Measurements from ENCODE around the gene ANXA10.
A peak's percentile ranks its signal among the peaks of the same experiment; 100 is the strongest.

ANXA10 gene, protein sequence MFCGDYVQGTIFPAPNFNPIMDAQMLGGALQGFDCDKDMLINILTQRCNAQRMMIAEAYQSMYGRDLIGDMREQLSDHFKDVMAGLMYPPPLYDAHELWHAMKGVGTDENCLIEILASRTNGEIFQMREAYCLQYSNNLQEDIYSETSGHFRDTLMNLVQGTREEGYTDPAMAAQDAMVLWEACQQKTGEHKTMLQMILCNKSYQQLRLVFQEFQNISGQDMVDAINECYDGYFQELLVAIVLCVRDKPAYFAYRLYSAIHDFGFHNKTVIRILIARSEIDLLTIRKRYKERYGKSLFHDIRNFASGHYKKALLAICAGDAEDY

DNA sequence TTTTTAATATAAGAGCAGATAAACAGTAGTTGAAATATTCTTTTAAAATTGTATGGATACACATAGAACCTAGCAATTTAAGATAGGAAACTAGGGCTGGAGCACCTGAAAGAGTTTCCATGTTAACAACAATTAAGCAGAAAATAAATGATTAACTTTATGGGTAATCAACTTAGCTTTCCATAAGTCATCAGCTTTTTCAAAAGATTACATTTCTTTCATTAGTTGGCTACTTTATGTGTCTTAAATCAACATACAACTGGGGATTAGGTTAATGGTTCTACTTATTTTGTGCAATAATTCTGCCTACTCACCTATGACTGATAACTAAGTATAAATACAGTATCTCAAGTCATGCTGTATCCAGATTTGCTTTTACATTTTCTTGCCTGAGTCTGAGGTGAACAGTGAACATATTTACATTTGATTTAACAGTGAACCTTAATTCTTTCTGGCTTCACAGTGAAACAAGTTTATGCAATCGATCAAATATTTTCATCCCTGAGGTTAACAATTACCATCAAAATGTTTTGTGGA is at the start of gene ANXA10:
Gene ANXA10, plus strand, starts transcription at position 362 of the 537 bp plus-strand sequence. Its CDS starts 164 bp downstream, at position 526.
- no peak within 1 kb of the TSS for H3K4me3 Mint-ChIP-seq
- no peaks in the 10 kb centered on the region for H3K4me1 Mint-ChIP-seq
- DNase-seq = no peak
- no peak within 1 kb of the TSS for H3K27ac Mint-ChIP-seq
- no peak for ATAC-seq
- peaks cover 4 to 17% of the 10 kb centered on the region in 2 donors for H3K9me3 Mint-ChIP-seq
- no peaks in the 10 kb centered on the region for H3K27me3 Mint-ChIP-seq

DNA sequence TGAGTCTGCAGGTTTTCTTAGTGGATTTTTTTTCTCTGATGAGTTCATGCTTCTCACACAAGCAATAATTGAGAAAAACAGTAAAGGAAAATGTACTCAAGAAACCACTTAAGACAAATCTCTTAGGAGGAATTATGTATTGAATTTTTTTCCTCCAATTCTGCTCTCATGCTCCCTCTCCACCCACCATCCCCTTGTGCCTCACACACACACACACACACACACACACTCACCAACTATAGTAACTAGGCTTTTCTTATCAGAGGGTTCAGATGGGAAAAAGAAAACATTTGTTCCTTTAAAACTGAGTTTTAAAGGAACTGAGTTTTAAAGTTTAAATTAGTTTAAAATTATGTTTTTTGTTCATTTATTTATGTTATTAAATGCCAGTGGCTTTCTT is 47.0 kb upstream of the ANXA10 start:
- Mint-ChIP-seq H3K27ac (no peak overlapping the region), H3K4me1 (no peaks in the 10 kb centered on the region), H3K27me3 (no peaks in the 10 kb centered on the region), H3K9me3 (peaks cover 12 to 18% of the 10 kb centered on the region in 2 donors), H3K4me3 (no peak overlapping the region)
- DNase-seq (no peak), ATAC-seq (no peak)

DNA sequence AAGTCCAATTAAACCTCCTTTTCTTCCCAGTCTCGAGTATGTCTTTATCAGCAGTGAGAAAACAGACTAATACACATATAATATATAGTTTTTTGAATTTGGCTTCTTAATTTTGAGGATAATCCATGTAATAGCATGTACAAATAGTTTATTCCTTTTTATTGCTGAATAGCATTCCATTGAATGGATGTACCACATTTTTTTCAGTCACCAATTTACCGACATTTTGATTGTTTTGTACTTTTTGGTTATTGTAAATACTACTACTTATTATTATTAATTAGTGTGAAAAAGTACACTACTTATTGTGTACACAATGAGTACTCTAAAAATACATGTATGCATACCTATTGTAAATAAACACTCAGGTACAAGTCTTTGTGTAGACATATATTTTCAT is 42.3 kb upstream of the ANXA10 start:
- Mint-ChIP-seq H3K4me3 (no peak overlapping the region), H3K27ac (no peak overlapping the region), H3K9me3 (peaks cover 12 to 18% of the 10 kb centered on the region in 2 donors), H3K4me1 (no peaks in the 10 kb centered on the region), H3K27me3 (no peaks in the 10 kb centered on the region)
- no peak for DNase-seq
- no peak for ATAC-seq

DNA sequence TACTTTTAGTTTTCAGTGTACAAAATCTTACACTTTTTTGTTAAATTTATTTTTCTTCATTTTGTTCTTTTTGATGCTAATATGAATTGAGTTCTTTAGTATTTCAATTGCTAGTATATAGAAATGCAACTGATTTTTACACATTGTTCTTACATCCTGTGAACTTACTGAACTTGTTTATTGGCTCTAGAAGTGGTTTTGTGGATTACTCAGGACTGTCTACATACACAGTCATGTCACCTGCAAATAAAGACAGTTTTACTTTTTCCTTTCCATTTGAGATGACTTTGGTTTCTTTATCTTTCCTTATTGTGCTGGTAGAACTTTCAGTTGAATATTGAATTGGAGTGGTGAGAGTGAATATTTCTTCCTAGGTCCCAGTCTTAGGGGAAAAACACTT is 40.8 kb upstream of the ANXA10 start:
- Mint-ChIP-seq H3K27ac (no peak overlapping the region), H3K9me3 (peaks cover 12 to 16% of the 10 kb centered on the region in 2 donors), H3K27me3 (no peaks in the 10 kb centered on the region), H3K4me3 (no peak overlapping the region), H3K4me1 (no peaks in the 10 kb centered on the region)
- DNase-seq = no peak
- no peak for ATAC-seq

DNA sequence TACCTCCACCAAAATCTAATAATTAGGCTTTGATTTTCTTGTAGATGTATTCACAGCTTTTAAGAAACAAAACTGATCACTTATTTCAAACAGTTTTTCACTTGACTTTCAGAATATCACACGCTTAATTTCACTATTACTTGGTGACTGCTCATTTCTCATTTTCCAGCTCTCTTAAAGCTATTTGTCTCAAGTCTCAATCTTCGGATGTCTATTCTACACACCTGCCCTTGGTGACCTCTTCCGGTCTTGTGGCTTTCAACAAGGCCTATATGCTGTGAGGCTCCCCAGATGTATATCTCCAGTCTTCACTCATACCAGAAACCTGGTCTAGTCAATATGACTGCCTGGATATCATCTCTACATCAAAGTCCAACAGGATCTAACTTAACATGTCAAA is 34.9 kb upstream of the ANXA10 start:
- no peaks in the 10 kb centered on the region for H3K27me3 Mint-ChIP-seq
- no peak for ATAC-seq
- H3K4me3 Mint-ChIP-seq = no peak overlapping the region
- no peak for DNase-seq
- H3K4me1 Mint-ChIP-seq = no peaks in the 10 kb centered on the region
- no peak overlapping the region for H3K27ac Mint-ChIP-seq
- H3K9me3 Mint-ChIP-seq = peaks cover 0 to 10% of the 10 kb centered on the region in 2 donors

DNA sequence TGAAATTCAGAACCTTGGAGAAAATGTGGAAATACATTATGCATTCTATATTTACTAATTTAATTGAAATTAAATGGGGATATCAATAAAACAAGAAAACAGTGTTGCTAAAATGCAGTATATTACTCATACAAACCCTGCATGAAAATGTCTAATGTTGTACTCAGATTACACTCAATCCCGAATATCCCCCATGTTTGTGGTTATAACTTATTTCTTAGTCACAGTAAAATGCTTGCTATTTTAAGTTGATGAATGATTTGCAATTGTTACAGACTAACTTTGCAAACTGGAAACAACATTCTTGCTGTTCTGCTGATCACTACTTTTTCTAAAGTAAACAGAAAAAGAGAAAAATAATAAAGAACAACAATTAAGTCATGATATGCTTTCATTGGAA is 33.1 kb upstream of the ANXA10 start:
- no peaks in the 10 kb centered on the region for H3K4me1 Mint-ChIP-seq
- no peak overlapping the region for H3K4me3 Mint-ChIP-seq
- H3K9me3 Mint-ChIP-seq = peaks cover 0 to 10% of the 10 kb centered on the region in 2 donors
- no peak for DNase-seq
- H3K27ac Mint-ChIP-seq = no peak overlapping the region
- H3K27me3 Mint-ChIP-seq = no peaks in the 10 kb centered on the region
- ATAC-seq = no peak

DNA sequence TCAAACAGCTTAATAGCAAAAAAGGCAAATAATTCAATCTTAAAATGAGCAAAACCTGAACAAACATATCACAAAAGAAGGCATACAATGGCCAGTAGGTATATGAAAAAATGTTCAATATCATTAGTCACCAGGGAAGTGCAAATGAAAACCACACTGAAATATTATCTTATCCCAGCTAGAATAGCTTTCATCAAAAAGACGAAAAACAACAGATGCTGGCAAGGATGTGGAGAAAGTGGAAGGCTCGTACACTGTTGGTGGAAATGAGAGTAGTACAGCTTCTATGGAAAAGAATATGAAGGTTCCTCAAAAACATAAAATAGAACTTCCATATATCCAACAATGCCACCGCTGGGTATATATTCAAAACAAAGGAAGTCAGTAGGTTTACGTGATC is 29.3 kb upstream of the ANXA10 start:
- Mint-ChIP-seq H3K9me3 (peaks cover 5 to 8% of the 10 kb centered on the region in 2 donors), H3K27ac (no peak overlapping the region), H3K4me1 (no peaks in the 10 kb centered on the region), H3K4me3 (no peak overlapping the region), H3K27me3 (no peaks in the 10 kb centered on the region)
- ATAC-seq (no peak), DNase-seq (no peak)

DNA sequence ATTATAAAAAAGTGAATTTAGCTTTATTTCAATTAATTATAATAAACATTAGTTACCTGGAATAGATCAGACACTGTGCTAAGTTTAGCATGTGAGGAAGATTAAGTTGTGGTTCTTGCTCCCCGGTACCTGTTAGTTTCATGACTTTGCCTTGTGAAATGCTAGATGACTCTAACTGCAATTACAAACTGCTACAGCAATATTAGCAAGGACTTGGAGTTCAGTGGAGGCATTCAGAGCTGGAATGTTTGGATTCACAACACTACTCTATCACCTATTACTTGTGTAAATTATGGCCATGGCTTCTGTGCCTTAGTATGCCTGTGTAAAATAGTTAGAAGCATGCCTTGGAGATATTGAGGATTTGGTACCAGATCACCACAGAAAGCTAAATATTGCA is 21.4 kb upstream of the ANXA10 start:
- H3K9me3 Mint-ChIP-seq = peaks cover 5 to 25% of the 10 kb centered on the region in 2 donors
- H3K4me3 Mint-ChIP-seq = no peak overlapping the region
- no peak for ATAC-seq
- no peaks in the 10 kb centered on the region for H3K27me3 Mint-ChIP-seq
- no peak for DNase-seq
- H3K27ac Mint-ChIP-seq = no peak overlapping the region
- H3K4me1 Mint-ChIP-seq = no peaks in the 10 kb centered on the region

DNA sequence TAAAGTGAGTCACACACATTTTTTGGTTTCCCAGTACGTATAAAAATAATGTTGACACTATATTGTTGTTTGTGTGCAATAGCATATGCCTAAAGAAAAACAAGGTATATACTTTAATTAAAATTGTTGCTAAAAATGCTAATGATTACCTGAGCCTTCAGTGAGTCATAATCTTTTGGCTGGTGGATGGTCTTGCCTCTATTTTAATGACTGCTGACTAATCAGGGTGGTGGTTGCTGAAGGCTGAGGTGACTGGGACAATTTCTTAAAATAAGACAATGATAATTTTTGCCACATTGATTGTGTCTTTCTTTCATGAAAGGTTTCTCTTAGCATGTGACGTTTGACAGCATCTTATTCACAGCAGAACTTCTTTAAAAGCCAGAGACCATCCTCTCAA is 21.0 kb upstream of the ANXA10 start:
- no peak for DNase-seq
- no peak overlapping the region for H3K27ac Mint-ChIP-seq
- ATAC-seq = no peak
- peaks cover 5 to 25% of the 10 kb centered on the region in 2 donors for H3K9me3 Mint-ChIP-seq
- H3K4me1 Mint-ChIP-seq = no peaks in the 10 kb centered on the region
- no peaks in the 10 kb centered on the region for H3K27me3 Mint-ChIP-seq
- no peak overlapping the region for H3K4me3 Mint-ChIP-seq

DNA sequence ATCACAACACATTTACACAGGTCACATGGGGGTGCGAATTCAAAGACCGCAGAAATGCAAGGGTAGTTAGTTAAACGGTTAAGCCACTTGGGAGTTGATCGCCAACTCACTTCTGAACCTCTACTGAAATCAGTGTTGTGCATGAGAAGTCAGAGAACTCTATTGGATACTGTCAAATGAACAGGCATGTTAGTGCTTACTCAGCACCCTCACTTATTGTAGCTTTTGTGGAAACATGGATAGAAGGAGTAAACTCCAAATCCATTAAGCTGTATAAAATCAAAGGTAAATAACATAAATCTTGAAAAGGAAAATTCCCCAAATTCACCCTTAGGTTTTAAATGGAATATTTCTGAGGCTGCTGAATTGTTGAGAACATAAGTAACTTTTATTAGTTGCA is 17.5 kb upstream of the ANXA10 start:
- H3K27me3 Mint-ChIP-seq = no peaks in the 10 kb centered on the region
- peaks cover 0 to 1% of the 10 kb centered on the region in 2 donors for H3K9me3 Mint-ChIP-seq
- DNase-seq (no peak), ATAC-seq (no peak)
- H3K4me3 Mint-ChIP-seq = no peak overlapping the region
- H3K27ac Mint-ChIP-seq = no peak overlapping the region
- no peaks in the 10 kb centered on the region for H3K4me1 Mint-ChIP-seq

DNA sequence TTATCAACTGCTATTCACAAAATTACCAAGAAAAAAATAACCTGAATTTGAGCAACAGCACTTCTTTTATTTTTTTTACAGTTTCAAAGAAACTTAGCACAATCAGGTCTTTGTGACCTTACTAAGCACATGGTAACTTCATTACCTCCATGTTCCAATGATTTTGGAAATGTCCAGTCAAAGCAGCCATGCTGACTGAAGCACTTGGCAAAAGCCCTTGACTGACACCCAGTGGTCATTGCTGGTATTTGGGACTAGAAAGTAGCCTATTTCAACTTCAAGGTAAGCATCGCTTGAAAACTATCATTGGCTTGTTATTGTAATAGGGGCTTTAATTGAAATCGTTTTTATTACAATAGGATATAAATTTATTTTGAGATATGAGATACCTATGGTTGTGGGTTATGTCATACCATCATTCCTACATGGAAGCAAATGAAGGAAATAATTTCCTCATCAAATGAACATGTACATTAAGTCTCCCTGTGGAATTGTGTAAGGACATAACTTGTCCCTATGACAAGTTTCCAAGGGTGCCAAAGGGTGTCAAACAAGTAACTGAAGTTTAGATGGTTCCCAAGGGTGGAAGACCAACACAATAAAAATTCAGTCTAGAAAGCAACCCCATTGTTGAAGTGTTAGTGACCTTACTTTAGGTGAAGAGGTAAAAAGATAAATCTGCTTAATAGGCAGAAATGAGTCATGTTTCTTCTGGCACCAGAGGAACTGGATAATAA is 15.2 kb upstream of the ANXA10 start:
- ATAC-seq (peak; percentile 39), DNase-seq (peak; percentile 13 to 34)
- H3K4me3 Mint-ChIP-seq = no peak overlapping the region
- no peaks in the 10 kb centered on the region for H3K27me3 Mint-ChIP-seq
- H3K9me3 Mint-ChIP-seq = no peaks in the 10 kb centered on the region
- H3K4me1 Mint-ChIP-seq = no peaks in the 10 kb centered on the region
- H3K27ac Mint-ChIP-seq = no peak overlapping the region

DNA sequence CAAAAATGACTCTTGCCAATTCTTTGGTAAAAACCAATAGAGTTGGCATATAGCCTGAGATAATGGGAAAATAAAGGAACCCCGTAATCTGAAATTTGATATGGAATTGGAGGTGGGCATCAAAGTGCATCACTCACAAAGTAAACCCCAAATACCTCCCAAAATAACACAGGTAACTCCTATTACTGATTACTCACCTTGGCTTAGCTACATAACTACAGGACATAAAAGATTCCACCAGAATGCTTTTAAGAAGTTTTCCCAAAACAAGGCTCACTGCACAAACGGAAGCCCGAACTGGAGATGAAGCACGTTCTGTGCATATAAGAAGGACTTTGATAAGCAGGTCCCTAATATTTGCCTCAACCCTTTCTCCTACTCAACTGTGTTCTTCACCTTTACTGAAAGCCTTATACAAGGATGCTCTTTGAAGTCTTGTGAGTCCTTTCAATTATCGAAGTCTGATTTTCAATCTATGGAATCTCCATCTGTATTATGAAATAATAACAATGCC is 14.6 kb upstream of the ANXA10 start:
- no peaks in the 10 kb centered on the region for H3K9me3 Mint-ChIP-seq
- ATAC-seq = no peak

DNA sequence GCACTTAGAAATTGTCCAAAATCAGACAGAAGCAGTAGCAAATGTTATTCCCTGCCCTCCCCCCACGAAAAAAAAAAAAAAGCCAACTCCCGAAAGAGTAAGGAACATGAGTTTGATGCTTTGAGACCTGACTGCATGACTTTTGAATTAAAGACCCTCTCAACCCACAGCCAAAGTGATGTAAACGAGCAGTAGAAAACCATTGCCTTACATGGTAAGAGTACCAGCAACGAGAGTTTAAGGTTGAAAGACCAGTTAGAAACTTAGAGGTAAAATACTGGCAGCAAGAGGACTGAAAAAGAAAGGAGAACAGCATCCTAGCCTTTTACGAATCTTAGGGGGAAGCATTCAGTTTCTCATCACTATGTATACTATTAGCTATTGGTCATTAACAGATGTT is 10.0 kb upstream of the ANXA10 start:
- H3K4me3 Mint-ChIP-seq = no peak overlapping the region
- H3K4me1 Mint-ChIP-seq = no peaks in the 10 kb centered on the region
- no peaks in the 10 kb centered on the region for H3K27me3 Mint-ChIP-seq
- no peak for ATAC-seq
- no peak overlapping the region for H3K27ac Mint-ChIP-seq
- H3K9me3 Mint-ChIP-seq = peaks cover 0 to 5% of the 10 kb centered on the region in 2 donors
- DNase-seq = no peak

More for the DNA sequence above, 14.6 kb upstream of the ANXA10 start:
- no peak overlapping the region for H3K4me3 Mint-ChIP-seq
- no peak overlapping the region for H3K27ac Mint-ChIP-seq
- H3K27me3 Mint-ChIP-seq = no peaks in the 10 kb centered on the region
- no peaks in the 10 kb centered on the region for H3K4me1 Mint-ChIP-seq
- DNase-seq = no peak

DNA sequence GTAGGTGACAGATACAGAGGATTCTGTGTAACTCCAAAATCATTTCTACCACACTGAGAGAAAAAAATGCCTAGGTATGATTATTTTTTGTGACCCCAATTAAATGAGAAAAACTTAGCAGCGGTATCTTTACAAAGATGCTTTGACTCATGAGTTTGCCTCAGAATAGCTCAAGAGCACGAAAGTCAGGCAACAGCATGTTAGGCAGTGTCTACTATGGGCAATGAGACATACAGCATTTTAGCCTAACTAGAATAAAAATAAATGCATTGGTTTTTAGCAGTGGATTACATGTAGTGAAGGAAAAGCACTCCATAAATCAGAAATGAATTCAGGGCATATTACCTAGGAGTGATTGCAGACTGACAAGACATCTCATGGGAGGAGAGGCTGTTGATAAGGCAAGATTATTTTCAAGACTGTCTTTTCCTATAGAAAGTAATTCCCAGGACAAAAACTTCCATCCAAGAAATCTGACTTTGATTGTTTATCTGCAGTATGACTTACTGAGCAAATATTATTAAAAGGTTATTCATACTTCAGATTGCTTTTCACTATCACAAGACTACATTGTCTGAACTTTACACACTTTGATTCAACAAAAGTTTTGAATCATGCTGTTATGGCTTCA is 3.6 kb downstream of the ANXA10 start:
- no peak for DNase-seq
- ATAC-seq = no peak
- no peaks in the 10 kb centered on the region for H3K27me3 Mint-ChIP-seq
- H3K4me3 Mint-ChIP-seq = no peak overlapping the region
- no peaks in the 10 kb centered on the region for H3K4me1 Mint-ChIP-seq
- no peak overlapping the region for H3K27ac Mint-ChIP-seq
- H3K9me3 Mint-ChIP-seq = no peaks in the 10 kb centered on the region

DNA sequence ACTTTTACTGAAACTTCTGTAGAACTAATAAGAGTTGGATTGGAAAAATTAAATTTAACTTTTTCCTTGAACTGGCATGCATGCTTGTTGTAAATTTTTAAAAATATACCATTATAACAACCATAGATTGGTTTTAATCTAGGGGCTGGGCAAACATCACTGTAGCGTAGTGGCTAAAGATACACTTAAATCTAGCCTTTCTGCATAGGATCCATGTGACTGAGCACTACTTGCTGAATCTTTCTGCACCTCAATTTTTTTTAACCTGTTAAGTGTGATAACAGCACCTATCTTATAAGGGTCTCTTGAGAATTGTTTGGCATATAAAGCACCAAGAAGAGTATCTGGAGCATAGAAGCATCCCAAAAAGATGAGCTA is 4.1 kb downstream of the ANXA10 start:
- no peaks in the 10 kb centered on the region for H3K27me3 Mint-ChIP-seq
- DNase-seq = no peak
- H3K4me3 Mint-ChIP-seq = no peak overlapping the region
- ATAC-seq = no peak
- H3K27ac Mint-ChIP-seq = no peak overlapping the region
- no peaks in the 10 kb centered on the region for H3K9me3 Mint-ChIP-seq
- no peaks in the 10 kb centered on the region for H3K4me1 Mint-ChIP-seq

DNA sequence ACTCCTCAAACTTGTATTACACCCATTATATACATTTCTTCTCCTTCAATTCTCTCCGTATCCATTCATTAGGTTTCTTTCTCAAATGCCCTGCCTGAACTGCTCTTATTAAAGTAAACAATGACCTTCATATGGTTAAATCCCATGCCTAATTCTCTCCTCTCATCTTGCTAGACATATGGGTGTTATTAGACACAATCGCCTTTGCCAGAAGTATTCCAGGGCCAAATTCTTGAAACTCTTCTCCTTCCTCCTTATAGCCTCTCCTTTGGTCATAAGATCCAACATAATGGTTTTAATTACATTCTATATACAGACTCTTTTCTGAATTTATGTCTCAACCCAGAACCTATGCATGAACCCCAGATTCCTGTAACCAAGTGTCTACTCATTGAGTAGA is 4.8 kb downstream of the ANXA10 start:
- H3K27ac Mint-ChIP-seq = no peak overlapping the region
- no peaks in the 10 kb centered on the region for H3K9me3 Mint-ChIP-seq
- DNase-seq = no peak
- no peak for ATAC-seq
- H3K4me1 Mint-ChIP-seq = no peaks in the 10 kb centered on the region
- H3K4me3 Mint-ChIP-seq = no peak overlapping the region
- H3K27me3 Mint-ChIP-seq = no peaks in the 10 kb centered on the region

All from stimulated activated naive CD8-positive, alpha-beta T cell treated with anti-CD3 and anti-CD28 coated beads, Interleukin-15, amount 100 ng/mL, for 72 hours (primary cell).